DOHH2 (cell line): Measurements from ENCODE around the gene ATP11A.

Experiments
- H3F3A ChIP-seq: fragments of 200-600 bp; sonication (generic), shearing (Covaris generic); 2 replicates; pipeline ENCODE4 v1.6.0; 2016; ENCODE audit warnings: antibody characterized with exemption, mild to moderate bottlenecking; ENCODE audit not compliant: control insufficient read depth, insufficient read depth
- H3K27ac ChIP-seq: fragments of 200-600 bp; sonication (generic); 2 replicates; pipeline ENCODE4 v1.5.1; 2014; ENCODE audit warnings: low read depth, mild to moderate bottlenecking, low read length, moderate library complexity
- H3K27me3 ChIP-seq: fragments of 200-600 bp; sonication (generic); 2 replicates; pipeline ENCODE4 v1.6.1; 2014; ENCODE audit warnings: mild to moderate bottlenecking, low read length, mixed read lengths; ENCODE audit not compliant: control insufficient read depth
- H3K36me3 ChIP-seq: fragments of 200-600 bp; sonication (generic); 2 replicates; pipeline ENCODE4 v1.6.1; 2014; ENCODE audit warnings: mild to moderate bottlenecking, low read length, moderate library complexity, mixed read lengths; ENCODE audit not compliant: control insufficient read depth
- H3K4me1 ChIP-seq: fragments of 200-600 bp; sonication (generic); 2 replicates; pipeline ENCODE4 v1.6.1; 2014; ENCODE audit warnings: mild to moderate bottlenecking, low read length, mixed read lengths; ENCODE audit not compliant: control insufficient read depth
- H3K4me2 ChIP-seq: fragments of 200-600 bp; sonication (generic); 2 replicates; pipeline ENCODE4 v1.6.0; 2014; ENCODE audit warnings: mild to moderate bottlenecking, low read length, moderate library complexity
- H3K4me3 ChIP-seq: fragments of 200-600 bp; sonication (generic); 2 replicates; pipeline ENCODE4 v1.5.1; 2014; ENCODE audit warnings: mild to moderate bottlenecking, low read length, mixed read lengths
- H3K79me2 ChIP-seq: fragments of 200-600 bp; sonication (generic); 2 replicates; pipeline ENCODE4 v1.6.1; 2014; ENCODE audit warnings: mild to moderate bottlenecking, low read length, mixed read lengths; ENCODE audit not compliant: control insufficient read depth
- H3K9me2 ChIP-seq: fragments of 200-600 bp; sonication (generic); replicated peaks from 2 replicates; pipeline ENCODE4 v1.6.1; 2014; ENCODE audit warnings: mild to moderate bottlenecking, low read length, mixed read lengths; ENCODE audit not compliant: control insufficient read depth
- H3K9me3 ChIP-seq: fragments of 200-600 bp; sonication (generic); 2 replicates; pipeline ENCODE4 v1.6.1; 2014; ENCODE audit warnings: antibody characterized with exemption, low read length, mixed read lengths; ENCODE audit not compliant: control insufficient read depth, insufficient read depth
- H4K20me1 ChIP-seq: fragments of 200-600 bp; sonication (generic); 2 replicates; pipeline ENCODE4 v1.6.0; 2014; ENCODE audit warnings: low read depth, mild to moderate bottlenecking, antibody characterized with exemption, low read length, moderate library complexity; ENCODE audit not compliant: control insufficient read depth, insufficient read depth
- CTCF ChIP-seq: fragments of 200-600 bp; sonication (generic); IDR thresholded peaks from one replicate; pipeline ENCODE4 v1.5.1; 2014; ENCODE audit warnings: antibody characterized with exemption, mild to moderate bottlenecking, low read depth, low read length; ENCODE audit not compliant: poor library complexity, severe bottlenecking
- EZH2phosphoT487 ChIP-seq: fragments of 200-600 bp; sonication (generic); IDR thresholded peaks from 2 replicates; pipeline ENCODE4 v1.6.1; 2017; ENCODE audit warnings: borderline replicate concordance, mild to moderate bottlenecking, antibody characterized with exemption, low read length, moderate library complexity, mixed read lengths

ATP11A gene

GRCh38 chr13:112664501-112665203 is 25.2 kb upstream of the ATP11A start:
- Histone ChIP-seq H3K4me2 (no peak overlapping the region), H3K27me3 (peaks cover 3% of the 10 kb centered on the region; the same call in 1 of the 2 replicates), H3K27ac (no peak overlapping the region), H3K4me1 (no peaks in the 10 kb centered on the region), H3F3A (no peaks in the 10 kb centered on the region), H3K79me2 (no peaks in the 10 kb centered on the region), H3K36me3 (no peaks in the 10 kb centered on the region), H4K20me1 (no peaks in the 10 kb centered on the region), H3K9me3 (peaks cover 8% of the 10 kb centered on the region; the same call in 1 of the 2 replicates), H3K4me3 (no peak overlapping the region), H3K9me2 (no peaks in the 10 kb centered on the region)
- TF ChIP-seq EZH2phosphoT487 (no peak), CTCF (no peak)

- Histone ChIP-seq H3F3A (no peaks in the 10 kb centered on the region), H3K9me3 (peaks cover 8% of the 10 kb centered on the region; the same call in 1 of the 2 replicates), H3K9me2 (no peaks in the 10 kb centered on the region), H3K4me1 (no peaks in the 10 kb centered on the region), H3K27me3 (peaks cover 3% of the 10 kb centered on the region; the same call in 1 of the 2 replicates), H3K36me3 (no peaks in the 10 kb centered on the region), H3K4me2 (no peak overlapping the region), H3K27ac (no peak overlapping the region), H3K4me3 (no peak overlapping the region), H4K20me1 (no peaks in the 10 kb centered on the region), H3K79me2 (no peaks in the 10 kb centered on the region)
- TF ChIP-seq CTCF (no peak), EZH2phosphoT487 (no peak)
These were observed 20.9 kb upstream of the ATP11A start for GRCh38 chr13:112668924-112669323.

- Histone ChIP-seq H3K79me2 (no peaks in the 10 kb centered on the region), H3K36me3 (no peaks in the 10 kb centered on the region), H3K4me2 (no peak overlapping the region), H3K27me3 (peaks cover 3% of the 10 kb centered on the region; the same call in 1 of the 2 replicates), H3K4me3 (no peak overlapping the region), H3K4me1 (no peaks in the 10 kb centered on the region), H3K9me2 (no peaks in the 10 kb centered on the region), H3K9me3 (peaks cover 8% of the 10 kb centered on the region; the same call in 1 of the 2 replicates), H3K27ac (no peak overlapping the region), H3F3A (no peaks in the 10 kb centered on the region), H4K20me1 (no peaks in the 10 kb centered on the region)
- TF ChIP-seq CTCF (no peak), EZH2phosphoT487 (no peak)
These were observed 19.8 kb upstream of the ATP11A start for GRCh38 chr13:112669881-112670499.
